PC-9 (cell line): ENCODE results near the gene RPTOR. TPM values are rescaled to one million over a fixed set of nuclear protein-coding genes. Genes with fewer than 3 reads are reported as not detected.

ENCODE experiments used
- BruUV-seq: library from RNA; stranded (reverse); fragments of 400-500 nt; replicated peaks from 2 replicates; lab custom pipeline; 2021; lab: Mats Ljungman, UMichigan
- CTCF ChIA-PET: fragments of 300-600 bp; sonication (Branson Sonifier 250); formaldehyde crosslinking; loops from one replicate; lab custom pipeline; 2022; ENCODE audit warnings: antibody characterized with exemption; lab: Charles Lee
- POLR2A ChIA-PET: fragments of 300-600 bp; sonication (Branson Sonifier 250); formaldehyde crosslinking; loops from one replicate; lab custom pipeline; 2022; ENCODE audit warnings: antibody characterized with exemption; ENCODE audit not compliant: unreplicated experiment; lab: Charles Lee
- DNase-seq, 2 experiments: peaks; one replicate each; pipeline versions ENCODE4 v3.0.0 to v3.0.0-alpha.2; 2015 to 2022; ENCODE audit warnings: mixed read lengths in 1 of 2
- H2AFZ ChIP-seq: fragments of 200-600 bp; sonication (generic); 2 replicates; pipeline ENCODE4 v1.8.1; 2017; ENCODE audit warnings: antibody characterized with exemption
- H3F3A ChIP-seq: fragments of 200-600 bp; sonication (generic); 2 replicates; pipeline ENCODE4 v1.8.1; 2017; ENCODE audit warnings: antibody characterized with exemption, mild to moderate bottlenecking, low read depth; ENCODE audit not compliant: insufficient read depth
- H3K27ac ChIP-seq: fragments of 200-600 bp; sonication (generic); 2 replicates; pipeline ENCODE4 v1.6.1; 2016; ENCODE audit warnings: mixed run types
- H3K27me3 ChIP-seq: fragments of 200-600 bp; sonication (generic); 2 replicates; pipeline ENCODE4 v1.6.1; 2016; ENCODE audit warnings: low read depth, mixed run types; ENCODE audit not compliant: insufficient read depth
- H3K36me3 ChIP-seq: fragments of 200-600 bp; sonication (generic); 2 replicates; pipeline ENCODE4 v1.6.1; 2016; ENCODE audit warnings: low read depth, mixed run types
- H3K4me1 ChIP-seq: fragments of 200-600 bp; sonication (generic); replicated peaks from 2 replicates; pipeline ENCODE4 v1.6.1; 2016; ENCODE audit warnings: mixed run types; ENCODE audit not compliant: insufficient read depth
- H3K4me2 ChIP-seq: fragments of 200-600 bp; sonication (generic); 2 replicates; pipeline ENCODE4 v1.6.1; 2017; ENCODE audit warnings: mixed run types
- H3K4me3 ChIP-seq: fragments of 200-600 bp; sonication (generic); 2 replicates; pipeline ENCODE4 v1.6.1; 2016; ENCODE audit warnings: mixed run types
- H3K79me2 ChIP-seq: fragments of 200-600 bp; sonication (generic); 2 replicates; pipeline ENCODE4 v1.6.1; 2017; ENCODE audit warnings: low read depth, mixed run types
- H3K9me2 ChIP-seq: fragments of 200-600 bp; sonication (generic); 2 replicates; pipeline ENCODE4 v1.8.1; 2017; ENCODE audit warnings: mild to moderate bottlenecking; ENCODE audit not compliant: insufficient read depth
- H3K9me3 ChIP-seq: fragments of 200-600 bp; sonication (generic); 2 replicates; pipeline ENCODE4 v1.8.1; 2016; ENCODE audit warnings: low read depth; ENCODE audit not compliant: insufficient read depth
- H4K20me1 ChIP-seq: fragments of 200-600 bp; sonication (generic); 2 replicates; pipeline ENCODE4 v1.8.1; 2017; ENCODE audit not compliant: insufficient read depth
- EZH2 ChIP-seq: fragments of 200-600 bp; sonication (generic); IDR thresholded peaks from 2 replicates; pipeline ENCODE4 v1.8.0; 2017; ENCODE audit warnings: antibody characterized with exemption, low read depth
- intact Hi-C: fragments of 100-400 bp; cut with micrococcal nuclease; formaldehyde crosslinking; loops from one replicate; pipeline ENCODE4 v1.10.0; 2022; ENCODE audit not compliant: unreplicated experiment
- total RNA-seq: library from RNA; stranded (reverse); gene quantifications from 2 replicates; pipeline ENCODE4 v1.2.3, GENCODE V29; 2021
- TF ChIP-seq, protein P1 (sequence below): fragments of 200-600 bp; sonication (generic); conservative IDR thresholded peaks from 2 replicates; pipeline ENCODE4 v1.6.1; 2017; ENCODE audit warnings: mixed run types, antibody characterized with exemption, mild to moderate bottlenecking, moderate library complexity

RPTOR gene
- total RNA-seq, 1 experiment from 2014 or later = 50.8 TPM

DNA sequence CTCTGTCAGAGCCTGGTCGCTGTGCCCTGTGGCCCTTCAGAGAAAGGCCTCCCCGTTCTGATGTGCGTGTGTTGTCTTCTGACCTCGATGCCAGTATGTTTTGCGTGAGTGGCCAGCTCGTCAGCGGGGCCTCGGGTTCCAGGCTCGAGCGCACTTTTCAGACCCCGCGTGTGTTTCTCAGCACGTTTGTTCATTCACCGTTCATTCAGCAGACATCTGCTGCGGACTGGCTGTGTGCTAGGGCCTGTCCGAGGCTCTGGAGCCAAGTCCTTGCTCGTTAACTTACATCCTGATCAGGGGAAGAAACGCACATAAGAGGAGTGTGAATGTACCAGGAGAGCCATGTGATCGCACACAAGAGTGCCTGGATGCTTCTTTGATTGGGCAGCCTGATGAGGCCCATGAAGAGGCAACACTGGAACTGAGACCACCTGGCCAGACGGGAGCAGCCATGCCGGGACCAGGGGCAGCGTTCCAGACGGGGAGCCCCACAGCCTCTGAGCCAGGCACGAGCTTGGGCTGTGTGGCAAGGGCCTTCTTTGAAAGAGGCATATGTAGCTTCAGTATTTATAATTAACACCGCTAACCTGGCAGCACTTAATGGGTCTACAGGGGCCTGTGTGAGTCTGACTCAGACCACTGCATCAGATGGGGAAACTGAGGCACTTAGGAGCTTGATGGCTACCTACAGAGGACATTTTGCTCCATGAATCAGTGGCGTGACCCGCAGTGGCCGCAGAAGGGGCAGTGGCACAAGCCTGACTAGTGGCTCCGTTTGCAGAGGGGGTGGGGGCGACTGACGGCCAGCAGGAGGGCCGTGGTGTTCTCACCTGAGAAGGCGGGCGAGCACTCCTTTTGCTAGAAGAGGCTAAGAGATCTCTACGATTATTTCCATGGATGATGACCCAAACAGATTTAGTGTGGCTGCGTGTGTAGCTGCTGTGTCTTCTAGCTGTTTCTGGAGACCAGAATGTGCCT lies 259.1 kb downstream of the RPTOR start:
- Histone ChIP-seq H3K27me3 (no peaks in the 10 kb centered on the region), H3K4me3 (no peak overlapping the region), H3K9me3 (no peaks in the 10 kb centered on the region), H3K4me2 (no peak overlapping the region), H3K27ac (no peak overlapping the region), H3K4me1 (no peaks in the 10 kb centered on the region), H2AFZ (no peak overlapping the region), H4K20me1 (no peaks in the 10 kb centered on the region), H3K79me2 (no peaks in the 10 kb centered on the region), H3K9me2 (no peaks in the 10 kb centered on the region), H3F3A (no peaks in the 10 kb centered on the region), H3K36me3 (no peaks in the 10 kb centered on the region)
- BruUV-seq = no TSS peak
- ChIA-PET POLR2A (no interaction called here), CTCF (no interaction called here)
- intact Hi-C loops = no loop called here
- TF ChIP-seq, protein P1, sequence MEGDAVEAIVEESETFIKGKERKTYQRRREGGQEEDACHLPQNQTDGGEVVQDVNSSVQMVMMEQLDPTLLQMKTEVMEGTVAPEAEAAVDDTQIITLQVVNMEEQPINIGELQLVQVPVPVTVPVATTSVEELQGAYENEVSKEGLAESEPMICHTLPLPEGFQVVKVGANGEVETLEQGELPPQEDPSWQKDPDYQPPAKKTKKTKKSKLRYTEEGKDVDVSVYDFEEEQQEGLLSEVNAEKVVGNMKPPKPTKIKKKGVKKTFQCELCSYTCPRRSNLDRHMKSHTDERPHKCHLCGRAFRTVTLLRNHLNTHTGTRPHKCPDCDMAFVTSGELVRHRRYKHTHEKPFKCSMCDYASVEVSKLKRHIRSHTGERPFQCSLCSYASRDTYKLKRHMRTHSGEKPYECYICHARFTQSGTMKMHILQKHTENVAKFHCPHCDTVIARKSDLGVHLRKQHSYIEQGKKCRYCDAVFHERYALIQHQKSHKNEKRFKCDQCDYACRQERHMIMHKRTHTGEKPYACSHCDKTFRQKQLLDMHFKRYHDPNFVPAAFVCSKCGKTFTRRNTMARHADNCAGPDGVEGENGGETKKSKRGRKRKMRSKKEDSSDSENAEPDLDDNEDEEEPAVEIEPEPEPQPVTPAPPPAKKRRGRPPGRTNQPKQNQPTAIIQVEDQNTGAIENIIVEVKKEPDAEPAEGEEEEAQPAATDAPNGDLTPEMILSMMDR = no peak
- TF ChIP-seq EZH2 = no peak
- DNase-seq = no peak

DNA sequence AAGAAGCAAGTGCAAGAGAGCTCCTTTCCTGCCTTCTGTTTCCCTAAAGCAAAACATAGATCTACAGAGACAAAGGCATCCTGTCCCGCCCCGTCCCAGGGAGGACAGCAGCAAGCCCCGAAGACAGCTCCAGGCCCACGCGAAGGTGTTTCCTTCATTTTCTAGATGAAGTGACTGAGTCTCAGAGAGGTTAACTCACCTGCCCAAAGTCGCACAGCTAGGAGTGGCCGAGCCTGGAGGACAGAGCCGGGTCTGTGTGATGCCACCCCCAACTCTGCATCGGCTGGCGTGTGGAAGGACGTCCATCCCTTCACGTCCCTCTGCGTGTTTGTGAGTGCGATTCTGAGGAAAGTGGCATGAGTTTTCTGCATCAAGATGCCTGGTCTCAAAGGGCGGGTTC lies 259.8 kb downstream of the RPTOR start:
- no peak for DNase-seq
- BruUV-seq = no TSS peak
- Histone ChIP-seq H3K9me2 (no peaks in the 10 kb centered on the region), H3K9me3 (no peaks in the 10 kb centered on the region), H3K27ac (no peak overlapping the region), H3K36me3 (no peaks in the 10 kb centered on the region), H3K4me2 (no peak overlapping the region), H4K20me1 (no peaks in the 10 kb centered on the region), H3K79me2 (no peaks in the 10 kb centered on the region), H2AFZ (no peak overlapping the region), H3F3A (no peaks in the 10 kb centered on the region), H3K4me3 (no peak overlapping the region), H3K27me3 (no peaks in the 10 kb centered on the region), H3K4me1 (no peaks in the 10 kb centered on the region)
- ChIA-PET POLR2A (no interaction called here), CTCF (no interaction called here)
- no peak for TF ChIP-seq EZH2
- TF ChIP-seq, protein P1 = no peak
- intact Hi-C loops = no loop called here

DNA sequence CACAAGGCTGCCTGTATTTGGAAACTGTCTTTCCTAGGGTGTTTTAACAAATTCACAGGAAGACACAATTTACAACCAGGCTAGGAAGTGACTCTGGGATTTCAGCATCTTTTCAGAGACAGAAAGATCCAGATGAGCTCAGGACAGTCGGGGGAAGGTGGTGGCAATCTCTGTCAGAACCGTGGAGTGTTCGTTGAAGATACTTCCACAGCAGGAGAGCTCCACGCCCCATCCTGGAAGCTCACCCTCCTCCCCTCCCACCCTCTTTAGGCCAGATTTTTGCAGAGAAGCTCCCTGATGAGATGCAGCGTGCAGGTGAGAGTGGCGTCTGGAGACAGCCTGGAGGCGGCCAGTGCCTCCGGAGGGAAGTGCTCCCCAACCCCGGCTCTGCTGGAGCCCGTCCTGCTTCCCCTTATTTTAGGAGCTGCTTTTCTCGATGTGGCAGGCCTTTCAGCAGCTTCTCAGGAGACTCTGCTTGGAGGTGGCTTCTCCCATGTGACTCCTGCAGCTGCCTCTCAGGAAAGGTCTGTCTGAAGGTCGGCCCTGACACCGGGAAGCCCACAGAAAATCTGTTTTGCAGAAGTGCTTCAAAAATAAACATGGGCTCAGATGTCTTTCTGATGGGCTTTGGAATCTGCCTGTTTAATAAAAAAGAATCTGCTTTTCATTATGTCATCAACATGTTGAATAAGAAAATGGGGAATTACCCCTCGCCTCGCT lies 260.6 kb downstream of the RPTOR start:
- intact Hi-C loops = no loop called here
- H3K36me3 ChIP-seq = no peaks in the 10 kb centered on the region
- H3K4me2 ChIP-seq = no peak overlapping the region
- POLR2A ChIA-PET = no interaction called here
- no peak overlapping the region for H3K27ac ChIP-seq
- no peaks in the 10 kb centered on the region for H3K4me1 ChIP-seq
- no peaks in the 10 kb centered on the region for H3K79me2 ChIP-seq
- no peak overlapping the region for H3K4me3 ChIP-seq
- no peaks in the 10 kb centered on the region for H3K27me3 ChIP-seq
- no peaks in the 10 kb centered on the region for H3K9me3 ChIP-seq
- H3F3A ChIP-seq = no peaks in the 10 kb centered on the region
- TF ChIP-seq EZH2 = no peak
- TF ChIP-seq, protein P1 = no peak
- DNase-seq = no peak
- no peak overlapping the region for H2AFZ ChIP-seq
- no peaks in the 10 kb centered on the region for H4K20me1 ChIP-seq
- no TSS peak for BruUV-seq
- CTCF ChIA-PET = no interaction called here
- no peaks in the 10 kb centered on the region for H3K9me2 ChIP-seq
